Parathyroid adenoma (tissue), 2 donors: ENCODE measurements around the gene EXOSC3.

Experiments
- H2AFZ ChIP-seq: fragments of 300-600 bp; sonication (generic); one replicate; pipeline ENCODE4 v1.7.0; 2017; ENCODE audit warnings: antibody characterized with exemption, mild to moderate bottlenecking
- H3K27ac ChIP-seq: fragments of 300-600 bp; sonication (generic); one replicate; pipeline ENCODE4 v1.7.0; 2017
- H3K27me3 ChIP-seq: fragments of 300-600 bp; sonication (generic); one replicate; pipeline ENCODE4 v1.7.0; 2017; ENCODE audit warnings: low read length; ENCODE audit not compliant: control insufficient read depth, insufficient read depth
- H3K36me3 ChIP-seq: fragments of 300-600 bp; sonication (generic); one replicate; pipeline ENCODE4 v1.7.0; 2017; ENCODE audit warnings: low read length; ENCODE audit not compliant: control insufficient read depth, insufficient read depth
- H3K4me1 ChIP-seq: fragments of 300-600 bp; sonication (generic); one replicate; pipeline ENCODE4 v1.7.0; 2017; ENCODE audit warnings: control low read depth
- H3K4me2 ChIP-seq: fragments of 300-600 bp; sonication (generic); one replicate; pipeline ENCODE4 v1.7.0; 2017; ENCODE audit warnings: low read length
- H3K4me3 ChIP-seq: fragments of 300-600 bp; sonication (generic); one replicate; pipeline ENCODE4 v1.7.0; 2017; ENCODE audit warnings: low read depth, low read length
- H3K79me2 ChIP-seq: fragments of 300-600 bp; sonication (generic); one replicate; pipeline ENCODE4 v1.7.0; 2017; ENCODE audit warnings: control low read depth
- H3K9ac ChIP-seq: fragments of 300-600 bp; sonication (generic); one replicate; pipeline ENCODE4 v1.7.0; 2017; ENCODE audit warnings: mild to moderate bottlenecking
- H3K9me3 ChIP-seq: fragments of 300-600 bp; sonication (generic); one replicate; pipeline ENCODE4 v1.7.0; 2017; ENCODE audit warnings: low read length; ENCODE audit not compliant: control insufficient read depth
- CTCF ChIP-seq: fragments of 300-600 bp; sonication (generic); IDR thresholded peaks from one replicate; pipeline ENCODE4 v1.7.0; 2017; ENCODE audit warnings: antibody characterized with exemption, mild to moderate bottlenecking
- donor health status: primary hyperparathyroidism.

Gene EXOSC3

GRCh38 chr9:37740128-37740527 lies 44.7 kb downstream of the EXOSC3 start:
- H3K9ac ChIP-seq = no peak overlapping the region

GRCh38 chr9:37739222-37739621 lies 45.6 kb downstream of the EXOSC3 start:
- Histone ChIP-seq H3K36me3 (no peaks in the 10 kb centered on the region), H3K4me1 (no peaks in the 10 kb centered on the region), H3K79me2 (no peaks in the 10 kb centered on the region), H3K9ac (no peak overlapping the region), H2AFZ (no peak overlapping the region), H3K27ac (no peak overlapping the region), H3K9me3 (no peaks in the 10 kb centered on the region), H3K4me3 (no peak overlapping the region), H3K4me2 (no peak overlapping the region), H3K27me3 (no peaks in the 10 kb centered on the region)
- TF ChIP-seq CTCF = no peak

More at GRCh38 chr9:37740128-37740527, 44.7 kb downstream of the EXOSC3 start:
- Histone ChIP-seq H3K36me3 (no peaks in the 10 kb centered on the region), H3K27me3 (no peaks in the 10 kb centered on the region), H2AFZ (no peak overlapping the region), H3K79me2 (no peaks in the 10 kb centered on the region), H3K4me2 (no peak overlapping the region), H3K4me1 (no peaks in the 10 kb centered on the region), H3K9me3 (no peaks in the 10 kb centered on the region), H3K4me3 (no peak overlapping the region), H3K27ac (no peak overlapping the region)
- TF ChIP-seq CTCF = no peak

GRCh38 chr9:37732952-37733351 lies 51.9 kb downstream of the EXOSC3 start:
- Histone ChIP-seq H3K27me3 (no peaks in the 10 kb centered on the region), H3K9ac (no peak overlapping the region), H3K4me2 (no peak overlapping the region), H3K4me3 (no peak overlapping the region), H3K27ac (no peak overlapping the region), H3K36me3 (no peaks in the 10 kb centered on the region), H3K4me1 (no peaks in the 10 kb centered on the region), H3K9me3 (no peaks in the 10 kb centered on the region), H3K79me2 (no peaks in the 10 kb centered on the region), H2AFZ (no peak overlapping the region)
- no peak for TF ChIP-seq CTCF

- Histone ChIP-seq H3K36me3 (no peaks in the 10 kb centered on the region), H3K79me2 (no peaks in the 10 kb centered on the region), H3K27me3 (no peaks in the 10 kb centered on the region), H3K9me3 (no peaks in the 10 kb centered on the region), H3K4me3 (no peak overlapping the region), H3K9ac (no peak overlapping the region), H3K27ac (no peak overlapping the region), H3K4me2 (no peak overlapping the region), H2AFZ (no peak overlapping the region), H3K4me1 (no peaks in the 10 kb centered on the region)
- no peak for TF ChIP-seq CTCF
Measured at GRCh38 chr9:37732086-37732741, 52.6 kb downstream of the EXOSC3 start.

GRCh38 chr9:37730839-37731238 lies 54.0 kb downstream of the EXOSC3 start:
- Histone ChIP-seq H3K9me3 (no peaks in the 10 kb centered on the region), H2AFZ (no peak overlapping the region), H3K36me3 (no peaks in the 10 kb centered on the region), H3K4me1 (no peaks in the 10 kb centered on the region), H3K9ac (no peak overlapping the region), H3K4me3 (no peak overlapping the region), H3K27me3 (no peaks in the 10 kb centered on the region), H3K4me2 (no peak overlapping the region), H3K79me2 (no peaks in the 10 kb centered on the region), H3K27ac (no peak overlapping the region)
- no peak for TF ChIP-seq CTCF
